RKO (cell line): ENCODE results near the gene PEX7.
"Not testable (repeated sequence)": the region's sequence is repeated elsewhere in the genome, so short reads cannot be mapped to it uniquely, and the experiment has no call there.

ENCODE experiments used
- DNase-seq: peaks from one replicate; pipeline ENCODE4 v3.0.0-alpha.2; 2016; ENCODE audit warnings: low spot score

Gene PEX7

DNA sequence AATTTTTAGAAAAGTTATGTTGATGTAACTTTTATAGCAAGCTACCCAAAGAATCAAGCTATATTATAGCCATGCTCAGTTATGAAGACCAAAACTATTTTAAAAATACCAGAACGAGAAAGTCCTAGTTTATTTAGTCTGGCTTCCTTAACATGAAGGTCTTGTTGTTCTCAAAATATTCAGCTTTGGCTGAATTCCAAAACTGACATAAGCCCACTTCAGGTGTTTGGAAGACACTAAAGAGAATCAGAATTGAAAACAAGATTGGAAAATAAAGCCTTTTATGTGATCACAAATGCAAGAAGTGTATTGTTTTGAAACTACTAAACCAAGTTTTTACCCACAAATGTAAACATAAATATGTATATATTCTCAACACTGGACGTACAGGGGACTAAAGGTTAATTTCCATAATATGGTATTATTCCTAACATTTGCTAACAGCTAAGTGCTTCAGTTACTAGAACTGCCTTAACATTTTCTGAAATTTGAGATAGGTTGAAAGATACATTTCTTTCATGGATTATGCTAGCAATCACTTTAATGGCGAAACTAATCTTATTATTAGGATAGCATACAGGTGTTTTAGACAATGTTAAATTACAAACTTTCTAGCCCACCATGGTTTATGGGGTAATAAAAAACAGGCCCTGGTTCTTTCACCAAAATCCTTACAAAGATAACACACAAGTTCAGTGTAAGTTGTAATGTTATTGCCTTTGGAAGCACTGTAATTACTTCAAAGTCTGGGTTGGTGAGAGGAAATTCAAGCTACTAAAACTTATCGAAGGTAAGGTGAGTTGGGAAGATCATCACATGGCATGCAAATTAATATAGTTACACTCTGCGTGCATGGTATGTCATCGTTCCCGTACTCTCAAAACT lies 31.7 kb upstream of the PEX7 start:
- DNase-seq = no peak

DNA sequence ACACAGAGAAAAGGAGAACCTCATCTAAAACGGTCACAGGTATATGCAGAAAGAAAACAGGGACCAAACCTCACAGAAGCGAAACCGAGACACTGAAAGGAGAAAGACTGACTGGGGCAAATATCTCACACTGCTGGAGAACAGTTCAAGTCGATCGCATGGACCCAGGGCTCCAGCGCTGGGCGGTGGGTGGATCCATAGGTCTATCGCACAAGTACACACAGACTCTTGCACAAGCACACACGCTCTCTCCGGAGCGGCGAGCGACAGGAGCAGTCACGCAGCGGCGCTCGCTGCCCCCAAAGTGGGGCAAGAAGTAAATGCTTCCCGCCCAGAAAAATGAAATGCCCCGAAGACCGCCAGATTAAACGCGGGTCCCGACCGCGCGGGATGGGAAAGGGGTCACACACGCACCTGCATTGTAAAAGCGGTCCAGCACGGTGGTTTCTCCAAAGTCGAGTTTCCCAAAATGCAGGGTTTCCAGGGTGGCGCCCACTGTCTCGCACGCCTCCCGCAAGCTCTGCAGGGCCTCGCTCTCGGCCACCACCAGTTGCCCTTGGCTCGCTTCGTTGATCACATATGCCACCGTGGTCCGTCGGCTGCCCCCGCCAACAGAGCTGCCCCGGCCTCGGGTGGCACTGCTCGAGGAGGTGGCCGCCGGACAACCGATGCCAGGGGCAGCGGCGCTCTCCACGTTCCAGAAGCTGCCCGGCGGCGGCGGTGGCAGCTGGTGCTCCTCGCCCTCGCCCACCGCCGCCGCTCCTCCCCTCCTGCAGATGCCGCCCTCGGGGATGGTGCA lies 30.9 kb upstream of the PEX7 start:
- peak; percentile 59 for DNase-seq

DNA sequence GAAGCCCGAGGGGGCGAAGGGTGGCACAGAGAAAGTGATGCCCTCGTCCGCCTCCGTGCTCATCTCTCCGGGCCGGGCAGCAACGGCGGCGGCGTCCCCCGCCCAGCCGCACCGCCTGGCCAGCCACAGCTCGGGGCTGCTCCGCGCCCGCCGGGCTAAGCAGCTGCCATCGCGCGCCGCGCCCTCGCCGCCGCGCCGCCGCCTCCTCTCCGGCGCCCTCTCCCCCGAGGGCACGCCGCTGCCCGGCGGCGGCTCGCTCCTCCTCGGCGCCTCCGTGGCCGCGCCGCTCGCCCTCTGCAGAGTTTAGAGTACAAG lies 30.3 kb upstream of the PEX7 start:
- DNase-seq = no peak

DNA sequence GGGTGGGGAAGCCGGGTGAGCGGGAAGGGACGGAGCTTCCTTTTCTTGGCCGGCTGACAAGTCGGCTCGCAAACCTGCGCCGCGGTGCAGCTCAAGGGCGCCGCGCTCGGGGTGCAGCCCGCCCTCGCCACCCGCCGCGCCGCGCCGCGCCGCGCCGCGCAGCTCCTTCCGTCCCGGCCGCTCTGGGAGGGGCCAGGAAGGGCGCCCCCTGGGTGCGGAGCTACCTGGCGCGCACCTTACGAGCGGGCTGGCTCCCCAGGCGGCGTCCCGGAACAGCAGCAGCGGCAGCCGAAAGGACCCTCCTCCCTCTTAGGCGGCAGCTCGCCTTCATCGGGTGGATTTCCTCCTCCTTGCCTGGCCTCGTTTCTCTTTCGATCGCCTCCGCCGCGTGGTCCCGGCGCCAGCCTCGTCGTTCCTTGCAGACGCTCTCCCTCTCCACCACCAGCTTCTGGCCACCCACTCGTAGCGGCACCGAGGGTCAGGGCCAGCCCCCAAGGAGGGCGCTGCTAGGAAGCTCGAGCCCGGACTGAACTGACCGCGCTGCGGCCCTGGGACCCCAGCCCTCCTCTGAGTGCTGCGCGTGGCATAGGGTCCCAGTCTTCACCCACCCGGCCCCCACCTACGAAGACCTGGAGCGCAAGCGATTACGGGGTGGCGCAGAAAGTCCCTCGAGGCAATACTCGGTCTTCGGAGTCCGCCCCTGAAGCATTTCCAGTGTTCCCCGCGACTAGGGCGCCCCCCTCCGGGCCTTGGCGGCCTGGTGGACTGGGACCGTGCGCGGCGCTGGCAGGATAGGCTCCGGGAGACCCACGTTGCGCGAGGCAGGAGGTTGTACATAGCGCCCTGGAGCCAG lies 29.8 kb upstream of the PEX7 start, which contains the start of gene MAP3K5:
Gene MAP3K5 (minus strand): TSS at position 68 of the 853 bp plus-strand sequence. CDS start 320 bp downstream, outside the sequence.
- peak; percentile 88 for DNase-seq

DNA sequence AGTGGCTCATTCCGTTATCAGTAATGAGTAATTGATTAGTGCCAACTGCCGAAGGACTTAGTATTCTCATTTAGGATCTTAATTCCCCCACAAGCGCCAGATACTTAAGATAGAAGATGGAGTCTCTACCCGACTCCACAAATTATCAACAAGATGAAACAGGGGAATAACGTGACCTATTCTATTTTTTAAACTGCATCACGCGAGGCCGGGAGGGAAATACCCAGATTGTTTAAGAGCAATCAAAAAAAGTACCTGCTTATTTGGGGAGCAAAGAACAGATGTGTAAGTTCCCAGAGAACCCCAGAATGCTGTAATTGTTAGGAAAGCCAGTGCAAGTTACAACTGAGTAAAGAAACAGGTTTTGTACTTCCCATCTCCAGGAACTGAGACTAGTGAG lies 29.0 kb upstream of the PEX7 start:
- peak; percentile 11 for DNase-seq

DNA sequence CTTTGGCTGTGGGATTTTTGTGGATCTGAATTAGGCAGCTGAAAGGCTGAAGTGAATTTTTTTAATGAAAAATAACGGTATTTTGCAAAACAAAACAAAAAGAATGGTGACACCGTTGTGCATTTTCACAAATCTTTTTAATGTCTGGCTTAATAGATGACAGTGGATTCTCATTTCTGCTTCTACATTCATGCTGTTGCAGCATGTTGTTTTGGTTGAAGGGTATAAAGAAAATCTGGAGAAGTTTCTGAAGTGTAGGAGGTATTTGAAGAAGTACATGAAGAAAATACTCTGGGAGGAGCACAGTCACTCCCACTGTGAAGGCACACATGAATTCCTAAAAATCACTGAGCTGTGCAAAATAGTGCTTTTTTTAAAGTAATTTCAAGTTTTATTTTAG lies 27.0 kb upstream of the PEX7 start:
- no peak for DNase-seq

DNA sequence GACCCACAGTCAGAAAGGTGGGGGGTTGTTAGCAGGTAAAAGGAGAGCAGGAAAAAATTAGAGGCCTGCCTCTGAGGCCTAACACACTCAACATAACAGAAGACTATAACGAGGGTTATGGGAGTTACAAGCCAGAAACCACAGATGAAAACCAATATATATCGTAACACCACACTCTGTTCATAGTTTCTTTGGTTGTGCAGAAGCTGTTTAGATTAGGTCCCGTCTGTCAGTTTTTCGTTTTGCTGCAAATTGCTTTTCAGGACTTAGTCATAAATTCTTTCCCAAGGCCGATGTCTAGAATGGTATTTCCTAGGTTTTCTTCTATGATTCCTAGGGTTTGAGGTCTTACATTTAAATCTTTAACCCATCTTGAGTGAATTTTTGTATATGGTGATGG lies 26.4 kb upstream of the PEX7 start:
- DNase-seq = no peak

DNA sequence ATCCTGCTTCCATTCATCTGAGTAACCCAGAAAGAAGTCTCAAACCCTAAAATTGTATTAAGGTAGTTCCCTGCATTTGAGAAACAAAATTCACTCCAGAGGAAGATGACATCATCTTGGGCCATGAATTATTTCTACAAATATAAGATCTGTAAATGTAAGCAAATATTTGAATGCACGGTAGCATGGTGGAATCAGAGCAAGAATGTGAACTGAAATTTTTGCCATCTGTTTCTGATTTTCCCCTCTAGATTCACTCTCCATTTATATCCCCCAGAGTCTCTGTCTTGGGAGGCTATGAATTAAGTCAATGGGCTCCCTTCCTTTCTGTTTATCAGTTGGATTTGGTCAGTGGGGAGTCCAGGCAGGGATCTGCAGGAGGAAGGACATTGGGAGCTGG lies 24.3 kb upstream of the PEX7 start:
- DNase-seq = no peak

DNA sequence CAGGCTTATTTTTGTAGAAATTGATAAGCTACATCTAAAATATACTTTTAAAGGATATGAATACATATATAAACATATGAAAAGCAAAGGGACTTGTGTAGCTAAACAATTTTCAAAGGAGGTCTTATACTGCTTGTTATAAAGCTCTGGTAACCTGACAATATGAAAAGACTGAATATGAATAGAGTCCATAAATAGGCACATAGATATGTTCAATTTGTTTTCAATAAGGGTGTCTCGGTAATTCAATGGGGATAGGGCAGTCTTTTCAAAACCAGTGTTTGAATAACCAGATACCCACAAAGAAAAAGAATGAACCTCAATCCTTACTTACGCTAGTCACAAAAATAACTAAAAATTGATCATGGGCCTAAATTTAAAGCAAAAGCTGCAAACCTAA lies 20.8 kb upstream of the PEX7 start:
- no peak for DNase-seq

DNA sequence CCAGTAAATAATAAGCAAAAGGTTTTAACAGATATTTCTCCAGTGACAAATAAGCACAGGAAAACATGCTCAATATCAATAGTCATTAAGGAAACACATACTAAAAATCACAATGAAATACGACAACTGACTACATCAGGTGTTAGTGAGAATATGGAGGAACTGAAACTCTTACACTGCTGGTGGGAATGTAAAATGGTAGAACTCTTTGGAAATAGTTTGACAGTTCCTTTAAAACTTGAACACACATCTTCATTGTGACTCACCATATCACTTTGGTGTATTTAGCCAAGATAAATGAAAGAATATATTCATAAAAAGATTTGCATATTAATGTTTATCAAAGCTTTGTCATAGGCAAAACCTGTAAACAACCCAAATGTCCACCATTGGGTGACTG lies 18.8 kb upstream of the PEX7 start:
- DNase-seq = no peak

DNA sequence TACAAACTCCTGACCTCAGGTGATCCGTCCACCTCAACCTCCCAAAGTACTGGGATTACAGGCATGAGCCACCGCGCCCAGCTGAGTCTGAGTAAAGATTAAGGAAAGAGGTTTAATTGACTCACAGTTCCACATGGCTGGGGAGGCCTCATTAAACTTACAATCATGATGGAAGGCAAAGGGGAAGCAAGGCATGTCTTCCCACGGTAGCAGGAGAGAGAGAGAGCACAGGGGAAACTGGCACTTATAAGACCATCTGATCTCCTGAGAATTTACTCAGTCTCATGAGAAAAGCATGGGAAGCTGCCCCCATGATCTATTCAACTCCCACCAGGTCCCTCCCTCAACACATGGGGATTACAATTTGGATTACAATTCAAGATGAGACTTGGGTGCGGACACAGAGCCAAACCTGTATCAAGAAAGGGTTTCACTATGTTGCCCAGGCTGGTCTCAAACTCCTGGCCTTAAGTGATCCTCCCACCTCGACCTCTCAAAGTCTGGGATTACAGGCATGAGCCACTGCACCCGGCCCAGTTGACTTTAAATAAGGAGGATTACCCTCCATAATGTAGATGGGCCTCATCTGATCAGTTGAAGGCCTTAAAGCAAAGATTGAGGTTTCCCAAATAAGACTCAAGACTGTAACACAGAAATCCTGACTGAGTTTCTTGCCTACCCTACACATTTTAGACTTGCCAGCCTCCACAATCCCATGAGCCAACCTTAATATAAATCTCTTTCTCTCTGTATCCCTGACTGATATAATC lies 13.1 kb upstream of the PEX7 start:
- DNase-seq = no peak

DNA sequence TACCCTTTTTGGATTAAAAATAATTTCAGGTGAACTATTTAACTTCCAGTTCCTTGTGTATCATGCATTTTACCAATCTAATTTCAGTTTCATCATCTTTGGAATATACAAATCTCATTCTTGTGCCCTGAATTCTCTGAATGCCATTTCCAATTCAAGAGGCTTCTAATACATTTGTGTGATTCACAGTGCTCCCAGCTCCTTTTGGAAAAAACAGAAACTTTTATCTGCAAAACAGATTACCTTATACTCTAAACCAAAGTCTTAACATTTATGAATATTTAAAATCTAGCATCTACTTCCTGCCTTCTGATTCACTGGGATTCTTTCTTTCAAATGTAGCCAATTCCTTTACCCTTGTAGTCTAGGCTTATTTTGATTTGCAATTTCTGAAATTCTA lies 11.1 kb upstream of the PEX7 start:
- DNase-seq = no peak

DNA sequence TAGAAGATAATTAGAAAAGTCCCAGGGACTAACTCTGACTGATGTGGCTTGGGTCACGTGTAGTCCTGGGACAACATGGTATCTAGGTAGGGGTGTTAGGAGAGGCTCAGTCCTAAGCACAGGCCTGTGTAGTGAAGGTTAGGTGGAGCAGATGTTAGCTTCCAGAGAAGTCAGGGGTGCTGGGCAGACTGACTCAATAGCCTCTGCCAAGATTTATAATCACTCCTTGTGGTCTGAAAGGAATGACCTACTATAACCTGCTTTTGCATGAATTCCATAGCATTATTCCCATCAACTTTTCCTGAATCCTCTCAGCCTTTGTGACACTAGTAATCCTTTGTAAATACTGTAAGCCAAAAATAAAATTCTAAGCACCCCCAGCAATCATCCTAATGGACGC lies 10.2 kb upstream of the PEX7 start:
- DNase-seq = no peak

DNA sequence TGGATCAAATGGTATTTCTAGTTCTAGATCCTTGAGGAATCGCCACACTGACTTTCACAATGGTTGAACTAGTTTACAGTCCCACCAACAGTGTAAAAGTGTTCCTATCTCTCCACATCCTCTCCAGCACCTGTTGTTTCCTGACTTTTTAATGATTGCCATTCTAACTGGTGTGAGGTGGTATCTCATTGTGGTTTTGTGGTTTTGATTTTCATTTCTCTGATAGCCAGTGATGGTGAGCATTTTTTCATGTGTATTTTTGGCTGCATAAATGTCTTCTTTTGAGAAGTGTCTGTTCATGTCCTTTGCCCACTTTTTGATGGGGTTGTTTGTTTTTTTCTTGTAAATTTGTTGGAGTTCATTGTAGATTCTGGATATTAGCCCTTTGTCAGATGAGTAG lies 6.8 kb upstream of the PEX7 start:
- DNase-seq = not testable (repeated sequence)

DNA sequence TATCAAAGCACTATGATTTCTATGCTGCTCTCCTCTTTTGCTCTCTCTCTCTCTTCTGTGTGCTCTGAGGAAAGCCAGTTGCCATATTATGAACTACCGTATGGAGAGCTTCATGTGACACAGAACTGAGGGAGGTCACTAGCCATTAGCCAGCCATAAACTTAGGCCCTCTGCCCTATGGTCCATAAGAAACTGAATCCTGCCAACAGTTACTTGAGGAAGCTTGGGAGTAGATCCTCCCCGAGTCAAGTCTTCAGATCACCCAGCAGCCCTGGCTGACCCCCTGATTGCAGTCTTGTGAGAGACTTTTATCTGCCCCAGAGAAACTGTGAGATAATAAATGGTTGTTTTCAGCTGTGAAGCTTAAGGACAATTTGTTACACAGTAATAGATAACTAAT lies 5.7 kb upstream of the PEX7 start:
- DNase-seq = no peak

DNA sequence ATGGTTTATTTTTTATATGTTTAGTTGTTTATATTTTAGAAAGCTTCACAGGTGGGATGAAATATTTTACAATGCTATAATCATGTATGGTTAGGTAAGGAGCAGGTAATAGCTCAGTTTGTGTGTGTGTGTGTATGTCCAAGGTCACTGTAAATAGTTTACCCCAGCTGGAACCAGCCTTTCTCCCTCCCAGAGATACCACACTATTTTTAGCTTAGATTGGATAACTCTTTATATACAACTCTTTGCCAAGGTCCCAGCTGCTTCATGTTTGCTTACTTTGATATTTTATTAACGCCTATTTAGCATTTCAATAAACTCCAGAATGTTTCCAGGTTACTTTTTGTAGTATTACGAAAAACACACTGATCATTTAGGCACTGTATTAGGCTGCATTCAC lies 1.8 kb upstream of the PEX7 start:
- no peak for DNase-seq

DNA sequence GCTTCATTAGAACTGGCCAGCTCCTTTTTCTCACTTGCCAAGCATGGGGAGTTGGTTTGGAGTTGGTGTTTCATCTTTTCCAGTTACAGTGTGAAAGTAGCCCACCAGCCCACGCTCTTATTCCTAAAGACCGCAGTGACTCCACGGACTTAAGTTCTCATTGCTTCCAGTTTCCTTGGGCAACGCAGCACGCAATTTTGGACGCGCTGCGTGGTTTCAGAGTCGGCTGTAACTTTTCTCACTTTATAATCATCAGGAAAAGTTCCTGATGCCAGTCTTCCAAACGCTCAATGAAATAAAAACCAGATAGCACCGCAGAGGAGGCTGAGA lies 381 bp upstream of the PEX7 start:
- peak; percentile 50 for DNase-seq

DNA sequence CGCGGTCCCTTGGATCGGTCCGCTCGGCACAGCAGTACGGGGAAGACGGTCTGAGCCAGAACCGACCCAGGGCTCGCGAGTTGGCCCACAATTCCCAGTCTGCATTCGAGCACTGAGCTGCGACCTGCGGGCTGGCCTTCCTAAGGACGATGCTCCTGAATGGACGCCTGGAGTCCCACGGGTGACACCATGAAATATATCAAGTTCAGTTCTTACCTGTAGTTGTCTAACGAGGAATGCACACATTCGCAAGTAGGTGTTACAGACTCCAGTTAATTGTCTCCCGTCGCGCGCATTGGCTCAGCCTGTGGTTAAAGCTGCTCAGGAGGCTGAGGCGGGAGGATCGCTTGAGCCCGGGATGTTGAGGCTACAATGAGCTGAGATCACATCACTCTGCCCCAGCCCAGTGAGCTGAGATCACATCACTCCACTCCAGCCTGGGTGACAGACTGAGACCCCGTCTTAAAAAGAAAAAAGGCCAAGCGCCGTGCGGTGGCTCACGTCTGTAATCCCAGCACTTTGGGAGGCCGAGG lies 802 bp downstream of the PEX7 start:
- DNase-seq = no peak

DNA sequence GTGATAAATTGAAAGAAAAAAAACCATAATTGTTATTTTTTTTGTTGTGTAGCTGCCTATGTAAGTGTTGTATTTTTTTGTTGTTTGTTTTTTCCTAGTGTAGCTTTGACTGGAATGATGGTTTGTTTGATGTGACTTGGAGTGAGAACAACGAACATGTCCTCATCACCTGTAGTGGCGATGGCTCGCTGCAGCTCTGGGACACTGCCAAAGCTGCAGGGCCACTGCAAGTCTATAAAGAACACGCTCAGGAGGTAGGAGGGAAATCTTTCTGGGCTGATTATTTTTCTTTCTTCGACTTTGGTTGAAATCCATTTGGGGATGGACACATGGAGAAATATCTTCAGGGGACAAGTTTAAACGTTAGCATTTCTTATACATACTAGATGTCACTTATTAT lies 3.8 kb downstream of the PEX7 start:
- DNase-seq = no peak

DNA sequence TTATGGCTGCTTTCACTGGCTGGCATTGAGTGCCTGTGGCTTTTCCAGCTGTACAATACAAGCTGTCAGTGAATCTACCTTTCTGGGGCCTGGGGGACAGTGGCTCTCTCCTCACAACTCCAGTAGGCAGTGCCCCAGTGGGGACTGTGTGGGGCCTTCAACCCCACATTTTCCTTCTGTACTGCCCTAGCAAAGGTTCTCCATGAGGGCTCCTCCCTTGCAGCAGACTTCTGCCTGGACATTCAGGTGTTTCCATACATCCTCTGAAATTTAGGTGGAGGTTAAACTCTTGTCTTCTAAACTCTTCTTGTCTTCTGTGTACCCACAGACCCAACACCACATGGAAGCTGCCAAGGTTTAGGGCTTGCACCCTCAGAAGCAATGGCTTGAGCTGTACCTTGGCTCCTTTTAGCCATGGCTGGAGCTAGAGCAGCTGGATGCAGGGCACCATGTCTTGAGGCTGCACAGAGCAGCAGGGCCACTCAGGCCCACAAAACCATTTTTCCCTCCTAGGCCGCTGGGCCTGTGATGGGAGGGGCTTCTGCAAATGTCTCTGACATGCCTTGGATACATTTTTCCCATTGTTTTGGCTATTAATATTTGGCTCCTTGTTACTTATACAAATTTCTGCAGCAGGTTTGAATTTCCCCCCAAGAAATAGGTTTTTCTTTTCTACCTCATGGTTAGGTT lies 9.6 kb downstream of the PEX7 start:
- DNase-seq = no peak
